GM12878 (cell line): Measurements from ENCODE around the gene SYT1. TPM values are rescaled to one million over a fixed set of nuclear protein-coding genes. Genes with fewer than 3 reads are reported as not detected.

ENCODE experiments used
- ATAC-seq: fragments of 200-7000 bp; cut with Tn5 transposase; 3 replicates; pipeline ENCODE4 v1.9.1; 2020; ENCODE audit warnings: mild to moderate bottlenecking, moderate library complexity
- BruUV-seq: library from RNA; stranded (reverse); fragments of 400-500 nt; replicated peaks from 2 replicates; lab custom pipeline; 2021; lab: Mats Ljungman, UMichigan
- CTCF ChIA-PET: fragments of 300-600 bp; sonication (Branson Sonifier 250); formaldehyde crosslinking; extraction: SDS; loops from one replicate; lab custom pipeline; 2021; ENCODE audit warnings: inconsistent platforms; lab: Yijun Ruan, JAX
- POLR2A ChIA-PET: fragments of 350-600 bp; formaldehyde crosslinking; extraction: SDS; loops from one replicate; lab custom pipeline; 2021; ENCODE audit warnings: inconsistent platforms; lab: Charles Lee
- RAD21 ChIA-PET: fragments of 300-600 bp; sonication (Branson Sonifier 250); formaldehyde crosslinking; loops from one replicate; lab custom pipeline; 2023; ENCODE audit warnings: antibody characterized with exemption; ENCODE audit not compliant: unreplicated experiment; lab: Charles Lee
- SMC1A ChIA-PET: fragments of 300-600 bp; sonication (Branson Sonifier 250); formaldehyde crosslinking; loops from one replicate; lab custom pipeline; 2023; ENCODE audit not compliant: unreplicated experiment, uncharacterized antibody; lab: Charles Lee
- DNase-seq: peaks from one replicate; pipeline ENCODE4 v3.0.0-alpha.2; 2011; ENCODE audit warnings: low read depth, low spot score
- FAIRE-seq: peaks from 3 replicates; lab custom pipeline; 2011; peaks lifted over from hg19 to GRCh38; lab: Jason Lieb, UNC
- H2AFZ ChIP-seq: 2 replicates; pipeline ENCODE4 v1.6.0; 2011; ENCODE audit warnings: low read depth, low read length, control low read depth; ENCODE audit not compliant: control insufficient read depth
- H3K27ac ChIP-seq: 2 replicates; pipeline ENCODE4 v1.5.1; 2011; ENCODE audit warnings: control low read depth; ENCODE audit not compliant: control insufficient read depth, insufficient read depth
- H3K27me3 ChIP-seq, 2 experiments: replicated peaks in 1 of 2; 2 replicates each; pipeline versions ENCODE4 v1.6.0 to v1.6.1; 2011; ENCODE audit warnings: low read length in 1 of 2; ENCODE audit not compliant: control insufficient read depth in 2 of 2, insufficient read depth in 2 of 2
- H3K36me3 ChIP-seq, 2 experiments: 2 replicates each; pipeline ENCODE4 v1.5.1; 2011; ENCODE audit warnings: low read length in 1 of 2; ENCODE audit not compliant: control insufficient read depth in 2 of 2, insufficient read depth in 2 of 2
- H3K4me1 ChIP-seq: 2 replicates; pipeline ENCODE4 v1.6.1; 2011; ENCODE audit warnings: mild to moderate bottlenecking, low read length, moderate library complexity, mixed read lengths; ENCODE audit not compliant: control insufficient read depth, insufficient read depth
- H3K4me2 ChIP-seq: 2 replicates; pipeline ENCODE4 v1.6.0; 2011; ENCODE audit warnings: control low read depth; ENCODE audit not compliant: control insufficient read depth, insufficient read depth
- H3K4me3 ChIP-seq: fragments of 200-600 bp; sonication (generic); 2 replicates; pipeline ENCODE4 v1.5.1; 2016
- H3K79me2 ChIP-seq: 2 replicates; pipeline ENCODE4 v1.6.0; 2011; ENCODE audit warnings: low read length; ENCODE audit not compliant: control insufficient read depth, insufficient read depth
- H3K9ac ChIP-seq: 2 replicates; pipeline ENCODE4 v1.8.0; 2011; ENCODE audit warnings: low read length, control low read depth, mixed read lengths; ENCODE audit not compliant: control insufficient read depth, insufficient read depth
- H3K9me3 ChIP-seq: replicated peaks from 3 replicates; pipeline ENCODE4 v1.5.1; 2011; ENCODE audit warnings: mild to moderate bottlenecking, low read length; ENCODE audit not compliant: control insufficient read depth, insufficient read depth
- H4K20me1 ChIP-seq: 2 replicates; pipeline ENCODE4 v1.6.0; 2011; ENCODE audit not compliant: control insufficient read depth, insufficient read depth
- BACH1 ChIP-seq: fragments of 450-650 bp; IDR thresholded peaks from 2 replicates; pipeline ENCODE4 v1.6.1; 2017; ENCODE audit warnings: mild to moderate bottlenecking, borderline replicate concordance
- CHD4 ChIP-seq: fragments of 200-600 bp; sonication (generic); IDR thresholded peaks from 2 replicates; pipeline ENCODE4 v1.6.1; 2016; ENCODE audit warnings: mild to moderate bottlenecking
- KDM1A ChIP-seq: fragments of 200-600 bp; sonication (generic); IDR thresholded peaks from 2 replicates; pipeline ENCODE4 v1.6.1; 2016; ENCODE audit warnings: borderline replicate concordance
- MEF2B ChIP-seq: fragments of 450-650 bp; IDR thresholded peaks from 2 replicates; pipeline ENCODE4 v1.6.1; 2018; ENCODE audit warnings: mild to moderate bottlenecking, moderate library complexity; ENCODE audit not compliant: partially characterized antibody, poor library complexity, severe bottlenecking
- MXI1 ChIP-seq: fragments of 150-350 bp; IDR thresholded peaks from 2 replicates; pipeline ENCODE4 v1.6.1; 2011; ENCODE audit warnings: low read depth, mild to moderate bottlenecking, inconsistent platforms, low read length, improper control_type of control experiment
- NR2C2 ChIP-seq: IDR thresholded peaks from 2 replicates; pipeline ENCODE4 v1.6.1; 2011; ENCODE audit warnings: borderline replicate concordance, low read depth; ENCODE audit not compliant: control insufficient read depth, insufficient read length
- NR2F1 ChIP-seq: fragments of 450-650 bp; conservative IDR thresholded peaks from 2 replicates; pipeline ENCODE4 v1.6.1; 2017; ENCODE audit warnings: mild to moderate bottlenecking
- PAX8 ChIP-seq: fragments of 450-650 bp; IDR thresholded peaks from 2 replicates; pipeline ENCODE4 v1.6.1; 2017; ENCODE audit warnings: mild to moderate bottlenecking, moderate library complexity
- SMARCA5 ChIP-seq: fragments of 450-650 bp; IDR thresholded peaks from 2 replicates; pipeline ENCODE4 v1.6.1; 2017; ENCODE audit warnings: mild to moderate bottlenecking
- TAF1 ChIP-seq: IDR thresholded peaks from 2 replicates; pipeline ENCODE4 v1.6.1; 2011; ENCODE audit warnings: mild to moderate bottlenecking, low read depth, low read length, borderline replicate concordance
- TCF3 ChIP-seq: IDR thresholded peaks from 2 replicates; pipeline ENCODE4 v1.6.1; 2012; ENCODE audit warnings: low read depth, mild to moderate bottlenecking, low read length, borderline replicate concordance; ENCODE audit not compliant: insufficient read depth
- TCF7 ChIP-seq: IDR thresholded peaks from 2 replicates; pipeline ENCODE4 v1.6.1; 2014; ENCODE audit warnings: antibody characterized with exemption, borderline replicate concordance
- ZNF274 ChIP-seq: IDR thresholded peaks from one replicate; pipeline ENCODE4 v1.8.0; 2011; ENCODE audit not compliant: insufficient read length, insufficient read depth
- WGBS: methylation state at CpG from one replicate; pipeline ENCODE4 v1.1.6; 2016; ENCODE audit warnings: low lambda C conversion rate; ENCODE audit not compliant: insufficient replicate concordance, insufficient coverage; ENCODE audit errors: missing lambda C conversion rate; 5-methylcytosine and 5-hydroxymethylcytosine counted together
- in situ Hi-C: fragments of 300-500 bp; cut with MboI; formaldehyde crosslinking; loops from 9 replicates; pipeline ENCODE4 v1.14.3; 2018; ENCODE audit warnings: mixed read lengths
- intact Hi-C: fragments of 100-400 bp; cut with micrococcal nuclease; formaldehyde crosslinking; loops from one replicate; pipeline ENCODE4 v1.14.2; 2022; ENCODE audit not compliant: unreplicated experiment
- polyA plus RNA-seq, 11 experiments: library from polyadenylated mRNA; depleted of rRNA in 4 of 11; unstranded in 6 of 11; stranded (reverse) in 5 of 11; fragments of >200 nt; fragmentation: Nextera tagmentation in 4 of 11; fragmentation: Illumina TruSeq in 1 of 11; extraction: Ambion mirVana in 4 of 11; extraction: Trizol in 1 of 11; gene quantifications; 1 replicate in 1 of 11; 2 replicates in 10 of 11; pipeline versions ENCODE4 v1.2.1 to v1.2.3, GENCODE V29; 2011 to 2016; ENCODE audit warnings: inconsistent platforms in 2 of 11, missing spikeins in 2 of 11, low read depth in 1 of 11
- total RNA-seq, 4 experiments: library from RNA; depleted of rRNA in 3 of 4; stranded (reverse); fragments of >200 nt in 3 of 4; fragmentation: Illumina TruSeq in 1 of 4; extraction: Trizol in 1 of 4; gene quantifications; 2 replicates each; pipeline versions ENCODE4 v1.2.1 to v1.2.3, GENCODE V29; 2013 to 2021
- TF ChIP-seq, protein P1 (sequence below): fragments of 450-650 bp; IDR thresholded peaks from 2 replicates; pipeline ENCODE4 v1.6.1; 2017; ENCODE audit warnings: mild to moderate bottlenecking, low read depth, inconsistent platforms; ENCODE audit not compliant: poor library complexity, severe bottlenecking
- TF ChIP-seq, protein P2 (sequence below): fragments of 450-650 bp; formaldehyde crosslinking; IDR thresholded peaks from 2 replicates; pipeline ENCODE4 v1.5.0; 2022; ENCODE audit warnings: mild to moderate bottlenecking, missing genetic modification characterization
- TF ChIP-seq, protein P3 (sequence below): fragments of 450-650 bp; IDR thresholded peaks from 2 replicates; pipeline ENCODE4 v1.6.1; 2017; ENCODE audit warnings: low read depth, mild to moderate bottlenecking, moderate library complexity

Gene SYT1
- total and polyA plus RNA-seq, 10 of the 15 experiments (the other 5 are each of a cell fraction or from before 2014, with no cell fraction given): 0.10 to 0.28 TPM; not detected in 8

DNA sequence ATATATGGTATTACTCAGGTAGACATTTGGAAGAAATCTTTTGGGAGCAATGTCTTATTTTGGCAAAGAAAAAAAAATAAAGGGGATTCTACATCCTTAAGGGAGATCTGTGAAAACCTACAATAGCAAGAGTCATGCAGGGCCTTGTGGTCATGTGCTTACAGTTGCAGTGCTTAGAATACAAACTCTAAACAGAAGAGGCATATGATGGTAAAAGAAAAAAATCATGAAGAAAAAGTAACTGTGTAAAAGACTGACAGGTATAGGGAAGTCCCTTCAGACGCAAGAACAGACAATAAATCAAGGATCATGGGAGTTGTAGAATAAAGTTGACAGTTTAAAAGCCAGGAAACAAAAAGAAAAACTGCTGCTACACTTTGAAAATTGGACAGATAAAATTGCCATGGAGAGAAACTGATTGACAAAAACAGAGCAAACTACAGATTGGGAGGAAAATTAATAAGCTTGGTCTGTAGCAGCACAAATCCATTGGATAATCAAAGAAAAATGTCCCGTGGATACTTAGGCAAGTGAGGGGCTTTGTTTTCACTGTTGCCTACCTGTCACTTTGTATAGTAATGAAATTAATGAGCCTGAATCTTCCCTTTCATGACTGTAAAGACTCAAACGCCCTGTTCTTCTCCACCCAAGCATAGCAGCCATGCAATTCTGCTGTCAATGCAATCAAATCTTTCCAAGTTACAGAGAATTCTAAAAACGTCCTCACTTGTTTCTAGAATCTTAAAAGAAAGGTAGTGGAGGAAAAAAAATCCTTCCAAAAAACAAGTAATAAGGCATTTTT, 402.0 kb downstream of the SYT1 start (continued):
- TF ChIP-seq, protein P1, sequence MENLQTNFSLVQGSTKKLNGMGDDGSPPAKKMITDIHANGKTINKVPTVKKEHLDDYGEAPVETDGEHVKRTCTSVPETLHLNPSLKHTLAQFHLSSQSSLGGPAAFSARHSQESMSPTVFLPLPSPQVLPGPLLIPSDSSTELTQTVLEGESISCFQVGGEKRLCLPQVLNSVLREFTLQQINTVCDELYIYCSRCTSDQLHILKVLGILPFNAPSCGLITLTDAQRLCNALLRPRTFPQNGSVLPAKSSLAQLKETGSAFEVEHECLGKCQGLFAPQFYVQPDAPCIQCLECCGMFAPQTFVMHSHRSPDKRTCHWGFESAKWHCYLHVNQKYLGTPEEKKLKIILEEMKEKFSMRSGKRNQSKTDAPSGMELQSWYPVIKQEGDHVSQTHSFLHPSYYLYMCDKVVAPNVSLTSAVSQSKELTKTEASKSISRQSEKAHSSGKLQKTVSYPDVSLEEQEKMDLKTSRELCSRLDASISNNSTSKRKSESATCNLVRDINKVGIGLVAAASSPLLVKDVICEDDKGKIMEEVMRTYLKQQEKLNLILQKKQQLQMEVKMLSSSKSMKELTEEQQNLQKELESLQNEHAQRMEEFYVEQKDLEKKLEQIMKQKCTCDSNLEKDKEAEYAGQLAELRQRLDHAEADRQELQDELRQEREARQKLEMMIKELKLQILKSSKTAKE: no peak
- TF ChIP-seq TCF7: no peak

DNA sequence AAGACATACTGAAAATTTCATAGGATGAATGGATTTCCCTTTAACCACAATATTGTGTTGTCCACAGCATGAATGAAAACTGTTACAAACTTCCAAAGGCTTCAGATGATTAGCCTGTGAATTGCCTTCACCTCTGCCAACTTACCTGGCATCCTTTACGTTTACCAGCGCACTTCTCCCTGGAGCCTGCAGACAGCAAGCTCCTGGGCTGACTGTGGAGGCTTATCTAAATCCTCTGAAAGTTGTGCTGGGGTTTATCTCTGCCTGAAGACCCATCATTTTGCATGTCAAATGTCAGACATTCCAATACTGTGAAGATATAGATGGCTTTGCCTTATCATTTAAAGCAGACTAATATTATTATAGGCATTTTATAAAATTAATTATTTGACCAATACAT, 403.0 kb downstream of the SYT1 start:
- Histone ChIP-seq H3K4me1 (no peaks in the 10 kb centered on the region), H2AFZ (no peak overlapping the region), H3K4me2 (no peak overlapping the region), H3K9ac (no peak overlapping the region), H3K36me3 (no peaks in the 10 kb centered on the region), H3K9me3 (no peaks in the 10 kb centered on the region), H3K27me3 (no peaks in the 10 kb centered on the region), H3K79me2 (no peaks in the 10 kb centered on the region), H4K20me1 (no peaks in the 10 kb centered on the region), H3K4me3 (no peak overlapping the region), H3K27ac (no peak overlapping the region)
- CTCF ChIA-PET: no interaction called here
- POLR2A ChIA-PET: no interaction called here
- DNase-seq (no peak), ATAC-seq (no peak), FAIRE-seq (no peak)
- no TSS peak for BruUV-seq
- 28% methylated on average over 2 of the region's 2 CpGs for WGBS
- SMC1A ChIA-PET: no interaction called here
- RAD21 ChIA-PET: no interaction called here
- intact Hi-C loops: no loop called here
- in situ Hi-C loops: no loop called here
- TF ChIP-seq, protein P2, sequence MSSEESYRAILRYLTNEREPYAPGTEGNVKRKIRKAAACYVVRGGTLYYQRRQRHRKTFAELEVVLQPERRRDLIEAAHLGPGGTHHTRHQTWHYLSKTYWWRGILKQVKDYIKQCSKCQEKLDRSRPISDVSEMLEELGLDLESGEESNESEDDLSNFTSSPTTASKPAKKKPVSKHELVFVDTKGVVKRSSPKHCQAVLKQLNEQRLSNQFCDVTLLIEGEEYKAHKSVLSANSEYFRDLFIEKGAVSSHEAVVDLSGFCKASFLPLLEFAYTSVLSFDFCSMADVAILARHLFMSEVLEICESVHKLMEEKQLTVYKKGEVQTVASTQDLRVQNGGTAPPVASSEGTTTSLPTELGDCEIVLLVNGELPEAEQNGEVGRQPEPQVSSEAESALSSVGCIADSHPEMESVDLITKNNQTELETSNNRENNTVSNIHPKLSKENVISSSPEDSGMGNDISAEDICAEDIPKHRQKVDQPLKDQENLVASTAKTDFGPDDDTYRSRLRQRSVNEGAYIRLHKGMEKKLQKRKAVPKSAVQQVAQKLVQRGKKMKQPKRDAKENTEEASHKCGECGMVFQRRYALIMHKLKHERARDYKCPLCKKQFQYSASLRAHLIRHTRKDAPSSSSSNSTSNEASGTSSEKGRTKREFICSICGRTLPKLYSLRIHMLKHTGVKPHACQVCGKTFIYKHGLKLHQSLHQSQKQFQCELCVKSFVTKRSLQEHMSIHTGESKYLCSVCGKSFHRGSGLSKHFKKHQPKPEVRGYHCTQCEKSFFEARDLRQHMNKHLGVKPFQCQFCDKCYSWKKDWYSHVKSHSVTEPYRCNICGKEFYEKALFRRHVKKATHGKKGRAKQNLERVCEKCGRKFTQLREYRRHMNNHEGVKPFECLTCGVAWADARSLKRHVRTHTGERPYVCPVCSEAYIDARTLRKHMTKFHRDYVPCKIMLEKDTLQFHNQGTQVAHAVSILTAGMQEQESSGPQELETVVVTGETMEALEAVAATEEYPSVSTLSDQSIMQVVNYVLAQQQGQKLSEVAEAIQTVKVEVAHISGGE (CRISPR knock-in tag): no peak
- TF ChIP-seq PAX8 (no peak), MEF2B (no peak), ZNF274 (no peak), NR2F1 (no peak), CHD4 (no peak), BACH1 (no peak), TAF1 (no peak), KDM1A (no peak), NR2C2 (no peak), SMARCA5 (no peak), MXI1 (no peak), TCF3 (no peak)
- TF ChIP-seq, protein P3, sequence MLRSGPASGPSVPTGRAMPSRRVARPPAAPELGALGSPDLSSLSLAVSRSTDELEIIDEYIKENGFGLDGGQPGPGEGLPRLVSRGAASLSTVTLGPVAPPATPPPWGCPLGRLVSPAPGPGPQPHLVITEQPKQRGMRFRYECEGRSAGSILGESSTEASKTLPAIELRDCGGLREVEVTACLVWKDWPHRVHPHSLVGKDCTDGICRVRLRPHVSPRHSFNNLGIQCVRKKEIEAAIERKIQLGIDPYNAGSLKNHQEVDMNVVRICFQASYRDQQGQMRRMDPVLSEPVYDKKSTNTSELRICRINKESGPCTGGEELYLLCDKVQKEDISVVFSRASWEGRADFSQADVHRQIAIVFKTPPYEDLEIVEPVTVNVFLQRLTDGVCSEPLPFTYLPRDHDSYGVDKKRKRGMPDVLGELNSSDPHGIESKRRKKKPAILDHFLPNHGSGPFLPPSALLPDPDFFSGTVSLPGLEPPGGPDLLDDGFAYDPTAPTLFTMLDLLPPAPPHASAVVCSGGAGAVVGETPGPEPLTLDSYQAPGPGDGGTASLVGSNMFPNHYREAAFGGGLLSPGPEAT: no peak
